Measurements from ENCODE around the gene MAP1LC3B.

DNA sequence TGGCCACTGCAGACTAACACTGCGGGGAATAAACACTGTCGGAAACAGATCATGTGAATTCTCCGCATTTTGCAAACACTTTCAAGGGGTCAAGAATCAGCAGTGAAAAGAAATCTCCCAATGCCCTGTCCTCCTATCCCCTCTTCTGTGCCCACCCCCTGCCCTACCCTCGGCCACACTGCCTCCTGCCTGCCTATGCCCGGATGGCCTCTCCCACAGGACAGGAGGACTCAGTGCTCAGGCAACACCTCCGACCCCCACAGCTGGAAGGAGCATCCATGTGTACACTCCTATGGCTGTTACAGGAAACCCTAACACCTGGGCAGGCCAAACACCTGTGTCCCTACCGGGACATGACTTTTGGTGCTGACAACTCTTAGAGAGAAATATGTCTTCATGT, 33.0 kb upstream of the MAP1LC3B start:
- TF ChIP-seq, protein P1, sequence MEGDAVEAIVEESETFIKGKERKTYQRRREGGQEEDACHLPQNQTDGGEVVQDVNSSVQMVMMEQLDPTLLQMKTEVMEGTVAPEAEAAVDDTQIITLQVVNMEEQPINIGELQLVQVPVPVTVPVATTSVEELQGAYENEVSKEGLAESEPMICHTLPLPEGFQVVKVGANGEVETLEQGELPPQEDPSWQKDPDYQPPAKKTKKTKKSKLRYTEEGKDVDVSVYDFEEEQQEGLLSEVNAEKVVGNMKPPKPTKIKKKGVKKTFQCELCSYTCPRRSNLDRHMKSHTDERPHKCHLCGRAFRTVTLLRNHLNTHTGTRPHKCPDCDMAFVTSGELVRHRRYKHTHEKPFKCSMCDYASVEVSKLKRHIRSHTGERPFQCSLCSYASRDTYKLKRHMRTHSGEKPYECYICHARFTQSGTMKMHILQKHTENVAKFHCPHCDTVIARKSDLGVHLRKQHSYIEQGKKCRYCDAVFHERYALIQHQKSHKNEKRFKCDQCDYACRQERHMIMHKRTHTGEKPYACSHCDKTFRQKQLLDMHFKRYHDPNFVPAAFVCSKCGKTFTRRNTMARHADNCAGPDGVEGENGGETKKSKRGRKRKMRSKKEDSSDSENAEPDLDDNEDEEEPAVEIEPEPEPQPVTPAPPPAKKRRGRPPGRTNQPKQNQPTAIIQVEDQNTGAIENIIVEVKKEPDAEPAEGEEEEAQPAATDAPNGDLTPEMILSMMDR (IDR thresholded peaks at IDR 0.05; ENCODE audit: low read length), result no peak
- no peak for TF ChIP-seq EZH2 (IDR thresholded peaks at IDR 0.05; ENCODE audit: borderline replicate concordance, low read length)

Data from OCI-LY1 (cell line).